DOHH2 (cell line): ENCODE measurements around the gene STAU1.

Experiments
- H3F3A ChIP-seq: fragments of 200-600 bp; sonication (generic), shearing (Covaris generic); 2 replicates; pipeline ENCODE4 v1.6.0; 2016; ENCODE audit warnings: antibody characterized with exemption, mild to moderate bottlenecking; ENCODE audit not compliant: control insufficient read depth, insufficient read depth
- H3K27ac ChIP-seq: fragments of 200-600 bp; sonication (generic); 2 replicates; pipeline ENCODE4 v1.5.1; 2014; ENCODE audit warnings: low read depth, mild to moderate bottlenecking, low read length, moderate library complexity
- H3K27me3 ChIP-seq: fragments of 200-600 bp; sonication (generic); 2 replicates; pipeline ENCODE4 v1.6.1; 2014; ENCODE audit warnings: mild to moderate bottlenecking, low read length, mixed read lengths; ENCODE audit not compliant: control insufficient read depth
- H3K36me3 ChIP-seq: fragments of 200-600 bp; sonication (generic); 2 replicates; pipeline ENCODE4 v1.6.1; 2014; ENCODE audit warnings: mild to moderate bottlenecking, low read length, moderate library complexity, mixed read lengths; ENCODE audit not compliant: control insufficient read depth
- H3K4me1 ChIP-seq: fragments of 200-600 bp; sonication (generic); 2 replicates; pipeline ENCODE4 v1.6.1; 2014; ENCODE audit warnings: mild to moderate bottlenecking, low read length, mixed read lengths; ENCODE audit not compliant: control insufficient read depth
- H3K4me2 ChIP-seq: fragments of 200-600 bp; sonication (generic); 2 replicates; pipeline ENCODE4 v1.6.0; 2014; ENCODE audit warnings: mild to moderate bottlenecking, low read length, moderate library complexity
- H3K4me3 ChIP-seq: fragments of 200-600 bp; sonication (generic); 2 replicates; pipeline ENCODE4 v1.5.1; 2014; ENCODE audit warnings: mild to moderate bottlenecking, low read length, mixed read lengths
- H3K79me2 ChIP-seq: fragments of 200-600 bp; sonication (generic); 2 replicates; pipeline ENCODE4 v1.6.1; 2014; ENCODE audit warnings: mild to moderate bottlenecking, low read length, mixed read lengths; ENCODE audit not compliant: control insufficient read depth
- H3K9me2 ChIP-seq: fragments of 200-600 bp; sonication (generic); replicated peaks from 2 replicates; pipeline ENCODE4 v1.6.1; 2014; ENCODE audit warnings: mild to moderate bottlenecking, low read length, mixed read lengths; ENCODE audit not compliant: control insufficient read depth
- H3K9me3 ChIP-seq: fragments of 200-600 bp; sonication (generic); 2 replicates; pipeline ENCODE4 v1.6.1; 2014; ENCODE audit warnings: antibody characterized with exemption, low read length, mixed read lengths; ENCODE audit not compliant: control insufficient read depth, insufficient read depth
- H4K20me1 ChIP-seq: fragments of 200-600 bp; sonication (generic); 2 replicates; pipeline ENCODE4 v1.6.0; 2014; ENCODE audit warnings: low read depth, mild to moderate bottlenecking, antibody characterized with exemption, low read length, moderate library complexity; ENCODE audit not compliant: control insufficient read depth, insufficient read depth
- CTCF ChIP-seq: fragments of 200-600 bp; sonication (generic); IDR thresholded peaks from one replicate; pipeline ENCODE4 v1.5.1; 2014; ENCODE audit warnings: antibody characterized with exemption, mild to moderate bottlenecking, low read depth, low read length; ENCODE audit not compliant: poor library complexity, severe bottlenecking
- EZH2phosphoT487 ChIP-seq: fragments of 200-600 bp; sonication (generic); IDR thresholded peaks from 2 replicates; pipeline ENCODE4 v1.6.1; 2017; ENCODE audit warnings: borderline replicate concordance, mild to moderate bottlenecking, antibody characterized with exemption, low read length, moderate library complexity, mixed read lengths

STAU1 gene

GRCh38 chr20:49187330-49187850 is 744 bp downstream of the STAU1 start:
- Histone ChIP-seq H3F3A (no peaks in the 10 kb centered on the region), H3K9me2 (no peaks in the 10 kb centered on the region), H3K79me2 (peaks cover 56% of the 10 kb centered on the region), H3K4me2 (peak overlapping the region; percentile 88), H3K27me3 (0 out of 2 replicates have a peak, but pooled peaks cover 6% of the 10 kb centered on the region), H3K9me3 (no peaks in the 10 kb centered on the region), H3K27ac (peak overlapping the region; percentile 44), H3K4me3 (peak overlapping the region; percentile 93), H3K4me1 (peaks cover 29% of the 10 kb centered on the region), H3K36me3 (peaks cover 29% of the 10 kb centered on the region), H4K20me1 (peaks cover 31% of the 10 kb centered on the region)
- no peak for TF ChIP-seq EZH2phosphoT487
- TF ChIP-seq CTCF = no peak

GRCh38 chr20:49186535-49187329 is 1.4 kb downstream of the STAU1 start:
- TF ChIP-seq EZH2phosphoT487 = no peak
- TF ChIP-seq CTCF = no peak
- Histone ChIP-seq H3K36me3 (peaks cover 29% of the 10 kb centered on the region), H3K27me3 (0 out of 2 replicates have a peak, but pooled peaks cover 6% of the 10 kb centered on the region), H4K20me1 (peaks cover 31% of the 10 kb centered on the region), H3K9me2 (no peaks in the 10 kb centered on the region), H3K9me3 (no peaks in the 10 kb centered on the region), H3F3A (no peaks in the 10 kb centered on the region), H3K4me1 (peaks cover 29% of the 10 kb centered on the region), H3K4me2 (peak overlapping the region; percentile 88), H3K79me2 (peaks cover 63% of the 10 kb centered on the region), H3K4me3 (peak overlapping the region; percentile 93), H3K27ac (peak overlapping the region; percentile 44)

GRCh38 chr20:49185071-49185761 is 2.9 kb downstream of the STAU1 start:
- H3F3A ChIP-seq = no peaks in the 10 kb centered on the region
- no peak overlapping the region for H3K4me3 ChIP-seq
- peak overlapping the region; percentile 16; the same call in 1 of the 2 replicates for H3K4me2 ChIP-seq
- no peaks in the 10 kb centered on the region for H3K9me2 ChIP-seq
- peaks cover 29% of the 10 kb centered on the region for H3K36me3 ChIP-seq
- peaks cover 78% of the 10 kb centered on the region for H3K79me2 ChIP-seq
- peaks cover 36% of the 10 kb centered on the region for H4K20me1 ChIP-seq
- 0 out of 2 replicates have a peak, but pooled peaks cover 3% of the 10 kb centered on the region for H3K27me3 ChIP-seq
- H3K4me1 ChIP-seq = peaks cover 42% of the 10 kb centered on the region
- TF ChIP-seq CTCF (no peak), EZH2phosphoT487 (no peak)
- H3K27ac ChIP-seq = no peak overlapping the region
- H3K9me3 ChIP-seq = no peaks in the 10 kb centered on the region
